Activated CD4-positive, alpha-beta memory T cell treated with anti-CD3 and anti-CD28 coated beads for 36 hours (primary cell): Measurements from ENCODE around the gene MYH7. TPM values are rescaled to one million over a fixed set of nuclear protein-coding genes. Genes with fewer than 3 reads are reported as not detected.
"Not testable (repeated sequence)": the region's sequence is repeated elsewhere in the genome, so short reads cannot be mapped to it uniquely, and the experiment has no call there.

Source experiments
- CTCF ChIA-PET: fragments of 350-600 bp; sonication (Branson Sonifier 250); formaldehyde crosslinking; loops from one replicate; lab custom pipeline; 2021; ENCODE audit warnings: antibody characterized with exemption, inconsistent platforms; lab: Charles Lee
- POLR2A ChIA-PET: fragments of 350-600 bp; sonication (Branson Sonifier 250); formaldehyde crosslinking; loops from one replicate; lab custom pipeline; 2021; ENCODE audit warnings: antibody characterized with exemption; lab: Charles Lee
- DNase-seq: peaks from one replicate; pipeline ENCODE4 v3.0.0-alpha.2; 2020
- H3K27ac Mint-ChIP-seq: one replicate; pipeline ENCODE4 v1.8.0; 2021; ENCODE audit warnings: mixed read lengths
- H3K27me3 Mint-ChIP-seq: one replicate; pipeline ENCODE4 v1.8.0; 2021; ENCODE audit warnings: mixed read lengths
- H3K36me3 Mint-ChIP-seq: one replicate; pipeline ENCODE4 v1.8.0; 2021; ENCODE audit warnings: mixed read lengths
- H3K4me1 Mint-ChIP-seq: one replicate; pipeline ENCODE4 v1.8.0; 2021; ENCODE audit warnings: low read depth, mixed read lengths
- H3K4me3 Mint-ChIP-seq: one replicate; pipeline ENCODE4 v1.8.0; 2021; ENCODE audit warnings: mild to moderate bottlenecking, mixed read lengths
- H3K9me3 Mint-ChIP-seq: one replicate; pipeline ENCODE4 v1.8.0; 2021; ENCODE audit warnings: mixed read lengths
- intact Hi-C: fragments of 100-400 bp; cut with micrococcal nuclease; formaldehyde crosslinking; loops from one replicate; pipeline ENCODE4 v1.15.1; 2023
- total RNA-seq, 2 experiments: library from RNA; stranded (reverse); gene quantifications; one replicate each; pipeline ENCODE4 v1.2.3, GENCODE V29; 2021

MYH7 gene
- total RNA-seq, 2 experiments from 2014 or later, result 0.02 TPM; not detected in 1

GRCh38 chr14:23387916-23388882 lies 47.3 kb downstream of the MYH7 start:
- Mint-ChIP-seq H3K36me3 (no peaks in the 10 kb centered on the region), H3K9me3 (no peaks in the 10 kb centered on the region), H3K27me3 (peaks cover 2% of the 10 kb centered on the region), H3K4me3 (no peak overlapping the region), H3K27ac (no peak overlapping the region), H3K4me1 (no peaks in the 10 kb centered on the region)
- DNase-seq, result no peak
- intact Hi-C loops, result no loop called here
- ChIA-PET POLR2A (no interaction called here), CTCF (interaction anchor here (1.0 to 1.9 kb wide), 4 partner anchors 8 to 267 kb away, joined by 3 to 8 read pairs (median 3); no protein-coding TSS in a partner anchor)

GRCh38 chr14:23386999-23387398 lies 48.5 kb downstream of the MYH7 start:
- Mint-ChIP-seq H3K9me3 (no peaks in the 10 kb centered on the region), H3K27me3 (peaks cover 2% of the 10 kb centered on the region), H3K36me3 (no peaks in the 10 kb centered on the region), H3K4me3 (no peak overlapping the region), H3K27ac (no peak overlapping the region), H3K4me1 (no peaks in the 10 kb centered on the region)
- POLR2A ChIA-PET, result no interaction called here
- no peak for DNase-seq
- CTCF ChIA-PET, result interaction anchor here (0.8 to 1.4 kb wide), 2 partner anchors 19 to 266 kb away, joined by 3 read pairs; no protein-coding TSS in a partner anchor
- intact Hi-C loops, result no loop called here

- POLR2A ChIA-PET, H3K27me3 Mint-ChIP-seq, H3K4me3 Mint-ChIP-seq, H3K27ac Mint-ChIP-seq, DNase-seq, H3K36me3 Mint-ChIP-seq, H3K9me3 Mint-ChIP-seq, intact Hi-C loops, H3K4me1 Mint-ChIP-seq: not testable (repeated sequence)
- CTCF ChIA-PET, result interaction anchor here (1.4 to 1.5 kb wide), 2 partner anchors 9 to 266 kb away, joined by 3 read pairs; partner anchors contain the start of gene CMTM5
Measured at GRCh38 chr14:23386266-23386657, 49.2 kb downstream of the MYH7 start.

DNA sequence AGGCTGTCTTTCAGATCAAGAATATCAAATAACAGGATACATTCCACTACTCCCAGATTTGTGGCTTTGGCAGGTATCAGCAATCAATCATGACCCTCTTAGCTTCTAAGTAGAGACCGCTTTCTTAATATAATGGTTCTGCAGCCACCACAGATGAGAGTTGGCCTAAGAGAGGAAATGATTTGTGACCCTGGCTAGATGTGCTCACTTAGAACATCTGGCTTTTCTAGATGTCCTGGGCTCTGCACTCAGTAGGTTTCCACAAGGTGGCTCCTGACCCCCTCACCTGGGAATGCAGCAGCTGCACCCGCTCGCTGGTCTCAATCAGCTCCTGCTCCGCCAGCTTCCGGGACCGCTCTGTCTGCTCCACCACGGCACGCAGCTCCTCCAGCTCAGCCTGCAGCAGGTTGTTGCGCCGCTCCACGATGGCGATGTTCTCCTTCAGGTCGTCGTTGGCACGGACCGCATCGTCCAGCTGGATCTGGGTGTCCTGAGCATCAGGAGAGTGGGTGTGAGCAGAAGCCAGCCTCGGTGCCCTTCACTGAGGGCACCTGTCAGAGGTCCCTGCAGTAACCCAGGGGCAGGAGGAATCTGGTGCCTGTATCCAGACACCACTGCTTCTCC lies 49.7 kb downstream of the MYH7 start:
- no peak for DNase-seq
- ChIA-PET CTCF (interaction anchor here (0.6 to 1.5 kb wide), 5 partner anchors 9 to 265 kb away, joined by 3 to 4 read pairs (median 3); partner anchors contain the start of genes CMTM5 and PABPN1), POLR2A (no interaction called here)
- H3K4me3 Mint-ChIP-seq, result no peak overlapping the region
- H3K36me3 Mint-ChIP-seq, result no peaks in the 10 kb centered on the region
- no peaks in the 10 kb centered on the region for H3K4me1 Mint-ChIP-seq
- H3K27me3 Mint-ChIP-seq, result peaks cover 6% of the 10 kb centered on the region
- intact Hi-C loops, result no loop called here
- H3K27ac Mint-ChIP-seq, result no peak overlapping the region
- no peaks in the 10 kb centered on the region for H3K9me3 Mint-ChIP-seq

GRCh38 chr14:23385244-23385641 lies 50.2 kb downstream of the MYH7 start:
- intact Hi-C loops, result no loop called here

DNA sequence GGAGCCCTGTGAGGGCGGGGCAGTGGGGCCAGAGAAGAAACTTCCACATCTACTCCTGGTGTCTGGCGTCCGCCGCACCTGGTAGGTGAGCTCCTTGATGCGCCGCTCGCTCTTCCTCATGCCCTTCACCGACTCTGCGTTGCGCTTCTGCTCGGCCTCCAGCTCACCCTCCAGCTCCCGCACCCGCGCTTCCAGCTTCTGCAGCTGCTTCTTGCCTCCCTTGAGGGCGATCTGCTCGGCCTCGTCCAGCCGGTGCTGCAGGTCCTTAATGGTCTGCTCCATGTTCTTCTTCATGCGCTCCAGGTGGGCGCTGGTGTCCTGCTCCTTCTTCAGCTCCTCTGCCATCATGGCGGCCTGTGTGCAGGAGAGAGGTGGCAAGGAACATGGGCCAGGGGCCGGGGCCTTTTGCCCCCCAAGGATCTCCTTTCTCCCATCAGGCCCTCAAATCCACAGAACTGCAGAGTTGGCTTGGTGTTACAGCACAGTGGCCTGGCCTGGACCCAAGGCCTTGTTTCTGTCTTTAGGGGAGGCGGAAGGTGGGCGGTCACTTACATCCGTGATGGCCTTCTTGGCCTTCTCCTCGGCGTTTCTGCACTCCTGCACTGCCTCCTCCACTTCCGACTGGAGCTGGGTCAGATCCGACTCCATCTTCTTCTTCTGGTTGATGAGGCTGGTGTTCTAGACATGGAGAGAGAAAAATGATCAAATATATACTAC lies 50.9 kb downstream of the MYH7 start:
- H3K27me3 Mint-ChIP-seq, result peaks cover 7% of the 10 kb centered on the region
- H3K9me3 Mint-ChIP-seq, result no peaks in the 10 kb centered on the region
- POLR2A ChIA-PET, result no interaction called here
- H3K27ac Mint-ChIP-seq, result no peak overlapping the region
- H3K36me3 Mint-ChIP-seq, result no peaks in the 10 kb centered on the region
- intact Hi-C loops, result no loop called here
- DNase-seq, result no peak
- CTCF ChIA-PET, result interaction anchor here (0.9 to 1.5 kb wide), 3 partner anchors 63 to 264 kb away, joined by 3 to 4 read pairs (median 4); partner anchors contain the start of gene PABPN1
- no peak overlapping the region for H3K4me3 Mint-ChIP-seq
- no peaks in the 10 kb centered on the region for H3K4me1 Mint-ChIP-seq

More at GRCh38 chr14:23385244-23385641, 50.2 kb downstream of the MYH7 start:
- no peak for DNase-seq
- Mint-ChIP-seq H3K27ac (no peak overlapping the region), H3K9me3 (no peaks in the 10 kb centered on the region), H3K4me3 (no peak overlapping the region), H3K36me3 (no peaks in the 10 kb centered on the region), H3K27me3 (peaks cover 6% of the 10 kb centered on the region), H3K4me1 (no peaks in the 10 kb centered on the region)
- ChIA-PET POLR2A (no interaction called here), CTCF (interaction anchor here (0.6 to 1.5 kb wide), 5 partner anchors 8 to 265 kb away, joined by 3 to 4 read pairs (median 3); partner anchors contain the start of genes CMTM5 and PABPN1)

DNA sequence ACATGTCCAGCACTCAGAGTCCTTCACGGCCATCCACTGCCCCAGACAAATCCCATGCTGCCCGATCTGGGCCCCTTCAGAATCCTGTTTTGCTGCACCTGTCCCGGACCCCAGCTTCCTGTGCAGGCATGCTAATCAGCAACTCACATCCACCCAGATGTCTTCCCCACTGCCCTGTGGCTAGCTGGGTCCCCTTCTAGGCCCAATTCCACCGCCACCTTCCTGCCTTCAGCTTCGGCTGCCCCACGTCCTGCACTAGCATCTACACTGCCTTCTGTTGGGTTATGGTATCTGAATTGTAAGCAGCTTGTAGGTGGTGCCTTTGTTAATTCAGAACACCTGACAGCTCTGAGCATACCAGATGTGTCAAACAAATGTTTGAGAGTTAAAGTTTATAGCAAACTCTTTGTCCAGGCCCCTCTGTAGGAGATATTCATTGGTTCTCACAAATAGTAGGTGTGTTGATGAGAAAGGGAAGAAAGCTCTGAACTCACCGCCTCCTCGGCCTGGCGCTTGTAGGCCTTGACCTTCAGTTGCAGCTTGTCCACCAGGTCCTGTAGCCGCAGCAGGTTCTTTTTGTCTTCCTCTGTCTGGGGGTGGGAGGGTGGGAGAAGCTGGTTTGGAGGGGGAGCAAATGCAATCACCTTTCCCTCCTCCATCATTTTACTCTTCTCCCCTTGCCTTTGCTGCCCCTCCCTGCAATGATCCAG lies 52.6 kb downstream of the MYH7 start:
- H3K27ac Mint-ChIP-seq, result no peak overlapping the region
- intact Hi-C loops, result no loop called here
- H3K4me3 Mint-ChIP-seq, result no peak overlapping the region
- H3K36me3 Mint-ChIP-seq, result no peaks in the 10 kb centered on the region
- H3K9me3 Mint-ChIP-seq, result no peaks in the 10 kb centered on the region
- H3K4me1 Mint-ChIP-seq, result no peaks in the 10 kb centered on the region
- ChIA-PET CTCF (interaction anchor here (0.8 to 6.1 kb wide), 5 partner anchors 11 to 263 kb away, joined by 3 to 108 read pairs (median 3); no protein-coding TSS in a partner anchor), POLR2A (no interaction called here)
- DNase-seq, result no peak
- peaks cover 7% of the 10 kb centered on the region for H3K27me3 Mint-ChIP-seq

GRCh38 chr14:23382276-23382675 lies 53.2 kb downstream of the MYH7 start:
- no peaks in the 10 kb centered on the region for H3K36me3 Mint-ChIP-seq
- no peaks in the 10 kb centered on the region for H3K9me3 Mint-ChIP-seq
- no peak for DNase-seq
- peaks cover 7% of the 10 kb centered on the region for H3K27me3 Mint-ChIP-seq
- intact Hi-C loops, result no loop called here
- H3K4me1 Mint-ChIP-seq, result no peaks in the 10 kb centered on the region
- ChIA-PET POLR2A (no interaction called here), CTCF (interaction anchor here (0.7 to 6.1 kb wide), 6 partner anchors 12 to 262 kb away, joined by 3 to 108 read pairs (median 3); no protein-coding TSS in a partner anchor)
- no peak overlapping the region for H3K4me3 Mint-ChIP-seq
- no peak overlapping the region for H3K27ac Mint-ChIP-seq

- Mint-ChIP-seq H3K27me3 (peaks cover 7% of the 10 kb centered on the region), H3K4me3 (no peak overlapping the region), H3K36me3 (no peaks in the 10 kb centered on the region), H3K9me3 (no peaks in the 10 kb centered on the region), H3K4me1 (no peaks in the 10 kb centered on the region), H3K27ac (no peak overlapping the region)
- ChIA-PET POLR2A (no interaction called here), CTCF (interaction anchor here (0.7 to 6.1 kb wide), 4 partner anchors 13 to 262 kb away, joined by 3 to 108 read pairs (median 4); no protein-coding TSS in a partner anchor)
- intact Hi-C loops, result no loop called here
- no peak for DNase-seq
Measured at GRCh38 chr14:23381871-23382270, 53.6 kb downstream of the MYH7 start.

GRCh38 chr14:23380976-23381375 lies 54.5 kb downstream of the MYH7 start:
- H3K36me3 Mint-ChIP-seq, result no peaks in the 10 kb centered on the region
- H3K4me3 Mint-ChIP-seq, result no peak overlapping the region
- no peak overlapping the region for H3K27ac Mint-ChIP-seq
- intact Hi-C loops, result loop anchor here (1.0 kb wide), 2 partner anchors 53 to 116 kb away; no protein-coding TSS in a partner anchor
- ChIA-PET POLR2A (interaction anchor here (1.0 kb wide), 1 partner anchor 56 kb away, joined by 3 read pairs; no protein-coding TSS in a partner anchor), CTCF (interaction anchor here (1.0 to 6.1 kb wide), 20 partner anchors 8 to 261 kb away, joined by 3 to 108 read pairs (median 8); partner anchors contain the start of gene PABPN1)
- no peaks in the 10 kb centered on the region for H3K4me1 Mint-ChIP-seq
- no peak for DNase-seq
- no peaks in the 10 kb centered on the region for H3K9me3 Mint-ChIP-seq
- peaks cover 7% of the 10 kb centered on the region for H3K27me3 Mint-ChIP-seq
